T-helper 2 cell treated with Interferon-gamma antibody and Interleukin-4, amounts not matched to agents 5 μg/mL and 100 μg/mL, for 36 hours (primary cell): ENCODE results near the gene FBXO31.

ENCODE experiments used
- DNase-seq: peaks from one replicate; pipeline ENCODE4 v3.0.0; 2021; ENCODE audit warnings: low spot score
- H3K27ac Mint-ChIP-seq: one replicate; pipeline ENCODE4 v1.8.0; 2021; ENCODE audit warnings: mild to moderate bottlenecking, mixed read lengths
- H3K27me3 Mint-ChIP-seq: one replicate; pipeline ENCODE4 v1.8.0; 2021; ENCODE audit warnings: low read depth, mixed read lengths
- H3K36me3 Mint-ChIP-seq: one replicate; pipeline ENCODE4 v1.8.0; 2021; ENCODE audit warnings: low read depth, mixed read lengths
- H3K4me1 Mint-ChIP-seq: one replicate; pipeline ENCODE4 v1.8.0; 2021; ENCODE audit warnings: low read depth, mixed read lengths
- H3K4me3 Mint-ChIP-seq: one replicate; pipeline ENCODE4 v1.8.0; 2022; ENCODE audit warnings: mild to moderate bottlenecking, moderate library complexity, mixed read lengths
- H3K9me3 Mint-ChIP-seq: one replicate; pipeline ENCODE4 v1.8.0; 2021; ENCODE audit warnings: mixed read lengths

The FBXO31 gene

DNA sequence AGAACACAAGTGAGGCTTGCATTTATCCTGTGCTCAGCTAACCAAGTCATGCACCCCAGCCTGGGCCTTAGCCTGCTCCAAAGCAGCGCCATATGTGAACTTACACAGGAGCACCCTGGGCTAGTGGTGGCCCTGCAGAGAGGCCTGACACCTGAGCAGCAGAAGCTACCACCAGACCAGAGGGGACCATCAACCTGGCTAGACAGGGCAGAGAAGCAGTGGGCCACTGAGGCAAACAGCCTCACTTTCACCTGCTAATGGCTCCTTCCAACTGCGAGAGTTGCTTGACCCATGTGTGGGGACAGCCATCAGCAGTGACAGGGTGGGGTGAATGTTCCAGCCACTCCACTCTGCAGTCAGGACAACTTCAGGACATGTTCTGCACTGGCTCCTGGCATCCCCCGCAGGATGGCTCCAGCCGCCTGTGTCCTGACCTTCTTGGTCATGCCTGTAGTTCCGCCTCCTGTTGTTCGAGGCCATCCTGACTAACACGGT lies 63.5 kb downstream of the FBXO31 start:
- H3K4me3 Mint-ChIP-seq = no peak overlapping the region
- H3K36me3 Mint-ChIP-seq = peaks cover 15% of the 10 kb centered on the region
- no peaks in the 10 kb centered on the region for H3K9me3 Mint-ChIP-seq
- H3K27me3 Mint-ChIP-seq = no peaks in the 10 kb centered on the region
- peaks cover 16% of the 10 kb centered on the region for H3K4me1 Mint-ChIP-seq
- H3K27ac Mint-ChIP-seq = no peak overlapping the region
- DNase-seq = no peak

GRCh38 chr16:87319011-87319410 lies 64.6 kb downstream of the FBXO31 start:
- H3K27me3 Mint-ChIP-seq = no peaks in the 10 kb centered on the region
- peaks cover 15% of the 10 kb centered on the region for H3K36me3 Mint-ChIP-seq
- peak overlapping the region; percentile 97 for H3K4me3 Mint-ChIP-seq
- H3K9me3 Mint-ChIP-seq = no peaks in the 10 kb centered on the region
- DNase-seq = no peak
- H3K4me1 Mint-ChIP-seq = peaks cover 16% of the 10 kb centered on the region
- peak overlapping the region; percentile 100 for H3K27ac Mint-ChIP-seq

DNA sequence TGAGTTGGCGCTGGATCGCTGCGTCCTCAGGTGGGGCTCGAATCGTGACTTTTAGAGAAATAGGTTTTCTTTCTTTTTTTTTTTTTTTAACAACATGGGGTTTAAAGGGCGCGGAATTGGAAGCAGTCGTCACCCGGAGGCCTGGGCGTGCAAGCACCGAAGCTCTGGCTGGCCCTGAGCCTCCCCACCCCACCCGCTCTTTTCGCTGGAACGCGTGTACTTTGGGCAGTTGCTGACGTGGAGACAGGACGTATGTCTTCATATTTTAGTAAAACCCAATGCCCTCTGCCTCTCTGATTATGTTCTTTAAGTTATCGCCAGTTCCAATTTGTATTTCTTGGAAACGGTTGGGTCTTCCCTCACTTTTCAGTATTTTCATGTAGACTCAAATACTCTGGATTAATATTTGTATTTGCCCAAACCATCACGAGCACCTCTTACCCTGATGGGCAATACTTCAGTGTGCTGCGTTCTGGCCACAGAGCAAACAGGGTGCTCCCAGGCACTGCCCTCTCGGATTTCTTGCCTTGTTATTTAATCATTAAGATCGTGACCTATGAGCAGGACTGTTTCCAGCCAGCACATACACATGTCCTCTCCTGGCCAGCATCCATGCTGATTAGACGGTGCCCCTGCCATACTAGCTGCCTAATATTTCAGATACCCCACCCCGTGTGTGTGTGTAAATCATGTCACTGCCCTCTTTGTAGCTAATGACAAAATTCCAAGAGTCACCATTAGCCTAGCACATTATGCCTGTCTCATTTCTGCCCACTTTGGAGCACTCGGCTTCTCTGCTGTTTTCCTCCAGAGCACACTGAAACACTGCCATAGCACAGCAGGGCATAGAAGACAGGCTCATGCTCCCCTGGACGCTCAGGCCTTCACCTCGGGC lies 65.6 kb downstream of the FBXO31 start:
- DNase-seq = peak; percentile 33
- Mint-ChIP-seq H3K4me1 (peaks cover 16% of the 10 kb centered on the region), H3K4me3 (peak overlapping the region; percentile 97), H3K27me3 (no peaks in the 10 kb centered on the region), H3K27ac (peak overlapping the region; percentile 100), H3K36me3 (peaks cover 15% of the 10 kb centered on the region), H3K9me3 (no peaks in the 10 kb centered on the region)

DNA sequence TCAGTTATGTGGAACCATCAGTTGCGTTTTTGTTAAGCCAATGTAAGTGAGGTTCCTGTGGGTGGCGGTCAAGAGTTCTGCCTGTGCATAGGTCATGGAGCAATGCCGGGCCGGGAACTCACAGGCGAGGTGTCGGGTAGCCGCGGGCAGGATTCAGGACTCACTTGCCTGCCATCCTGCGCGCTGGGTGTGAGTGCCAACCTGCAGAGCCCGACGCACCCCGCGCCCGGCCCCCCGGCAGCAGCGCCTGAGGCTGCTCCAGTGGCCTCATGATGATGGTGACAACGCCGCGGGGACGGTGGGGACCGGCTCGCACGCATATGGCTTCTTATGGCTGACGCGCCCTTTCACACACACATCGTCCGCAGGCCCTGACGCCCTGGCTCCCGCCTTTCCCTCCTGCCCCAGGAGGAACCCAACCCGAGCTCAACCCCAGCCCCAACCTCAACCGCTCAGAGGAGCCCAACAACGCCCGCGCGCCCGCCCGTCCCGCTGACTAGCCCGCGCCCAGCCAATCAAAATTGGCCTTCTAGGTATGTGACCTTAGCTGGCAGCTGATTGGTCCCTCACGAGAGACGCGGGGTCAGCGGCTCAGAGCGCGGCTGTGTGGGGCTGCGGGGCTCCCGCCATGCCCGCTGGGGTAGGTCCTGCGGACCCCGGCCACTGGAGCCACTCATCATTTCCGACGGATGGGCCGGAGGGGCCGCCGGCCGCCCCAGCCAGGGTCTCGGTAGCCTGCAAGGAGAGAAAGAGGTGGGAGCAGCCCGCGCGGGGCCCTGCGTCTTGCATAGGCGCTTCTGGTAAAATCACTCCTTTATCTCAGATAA lies 66.4 kb downstream of the FBXO31 start, which contains the start of gene C16orf95:
C16orf95 (minus strand) TSS at position 470 of the 827 bp plus-strand sequence; CDS start at position 320, 150 bp downstream.
- H3K27ac Mint-ChIP-seq = peak within 1 kb of the TSS; percentile 100
- peak within 1 kb of the TSS; percentile 97 for H3K4me3 Mint-ChIP-seq
- H3K9me3 Mint-ChIP-seq = no peaks in the 10 kb centered on the region
- H3K4me1 Mint-ChIP-seq = peaks cover 16% of the 10 kb centered on the region
- H3K27me3 Mint-ChIP-seq = no peaks in the 10 kb centered on the region
- H3K36me3 Mint-ChIP-seq = peaks cover 15% of the 10 kb centered on the region
- peak; percentile 95 for DNase-seq

DNA sequence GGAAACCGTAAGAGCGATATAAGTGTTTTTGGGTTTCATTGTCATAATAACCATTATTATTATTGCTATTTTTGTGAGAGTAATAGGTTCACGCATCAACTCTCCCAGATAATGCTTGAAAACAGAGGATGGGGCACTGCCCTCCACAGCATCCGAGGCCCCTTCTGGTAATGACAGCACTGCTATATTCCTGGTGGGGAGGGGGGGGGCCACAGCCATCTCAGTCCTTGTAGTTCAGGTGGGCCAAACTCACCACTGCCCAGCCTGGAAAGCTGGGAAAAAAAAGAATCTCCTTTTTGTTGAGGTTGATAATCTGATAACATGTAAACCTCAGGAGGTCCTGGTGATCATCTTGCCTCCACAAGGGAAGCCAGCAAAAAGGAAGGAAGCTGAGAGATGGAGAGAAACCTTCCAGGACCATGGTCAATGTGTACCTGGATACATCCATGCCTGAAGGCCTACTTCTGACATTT lies 67.1 kb downstream of the FBXO31 start:
- no peaks in the 10 kb centered on the region for H3K9me3 Mint-ChIP-seq
- no peak for DNase-seq
- H3K4me1 Mint-ChIP-seq = peaks cover 16% of the 10 kb centered on the region
- H3K4me3 Mint-ChIP-seq = peak overlapping the region; percentile 97
- H3K27ac Mint-ChIP-seq = peak overlapping the region; percentile 100
- peaks cover 15% of the 10 kb centered on the region for H3K36me3 Mint-ChIP-seq
- no peaks in the 10 kb centered on the region for H3K27me3 Mint-ChIP-seq

GRCh38 chr16:87314990-87315420 lies 68.6 kb downstream of the FBXO31 start:
- Mint-ChIP-seq H3K4me1 (peaks cover 16% of the 10 kb centered on the region), H3K4me3 (no peak overlapping the region), H3K27me3 (no peaks in the 10 kb centered on the region), H3K27ac (no peak overlapping the region), H3K9me3 (no peaks in the 10 kb centered on the region), H3K36me3 (peaks cover 15% of the 10 kb centered on the region)
- no peak for DNase-seq

DNA sequence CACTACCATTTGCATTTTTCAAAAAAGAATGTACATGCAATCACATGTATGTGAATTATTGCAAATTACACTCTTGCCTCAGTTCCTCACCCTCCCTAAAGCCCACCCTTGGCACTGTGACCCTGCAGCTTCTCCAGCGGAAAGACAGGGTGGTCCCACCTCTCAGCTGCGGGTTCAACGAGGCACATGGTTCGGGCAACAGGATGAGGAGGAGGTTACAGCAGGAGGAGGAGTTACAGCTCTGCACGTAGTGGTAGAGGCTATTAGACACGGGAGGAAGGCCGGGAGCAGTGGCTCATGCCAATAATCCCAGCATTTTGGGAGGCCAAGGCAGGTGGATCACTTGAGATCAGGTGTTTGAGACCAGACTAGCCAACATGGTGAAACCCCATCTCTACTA lies 71.6 kb downstream of the FBXO31 start:
- Mint-ChIP-seq H3K4me1 (peaks cover 12% of the 10 kb centered on the region), H3K9me3 (peaks cover 3% of the 10 kb centered on the region), H3K4me3 (no peak overlapping the region), H3K36me3 (peaks cover 8% of the 10 kb centered on the region), H3K27me3 (no peaks in the 10 kb centered on the region), H3K27ac (no peak overlapping the region)
- DNase-seq = no peak

DNA sequence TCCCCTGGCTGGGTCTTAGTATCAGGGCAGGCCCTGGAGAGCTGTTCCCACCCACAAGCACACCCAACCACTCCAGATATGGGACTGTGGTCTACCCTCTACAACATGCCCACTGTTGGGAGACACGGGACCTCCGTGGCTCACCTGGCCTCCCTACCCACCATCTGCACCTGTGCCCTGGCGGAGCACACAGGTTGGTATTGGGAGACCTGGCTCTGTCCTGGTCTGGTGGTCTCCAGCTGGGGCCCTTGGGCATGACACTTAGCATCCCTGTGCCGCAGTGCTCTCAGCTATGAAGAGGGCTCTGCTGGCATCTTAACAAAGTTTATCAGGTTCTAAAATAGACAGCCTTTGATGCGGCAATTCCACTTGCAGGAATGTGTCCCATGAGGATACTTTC lies 72.2 kb downstream of the FBXO31 start:
- DNase-seq = no peak
- Mint-ChIP-seq H3K4me1 (peaks cover 8% of the 10 kb centered on the region), H3K27ac (no peak overlapping the region), H3K4me3 (no peak overlapping the region), H3K27me3 (no peaks in the 10 kb centered on the region), H3K36me3 (peaks cover 8% of the 10 kb centered on the region), H3K9me3 (peaks cover 3% of the 10 kb centered on the region)

DNA sequence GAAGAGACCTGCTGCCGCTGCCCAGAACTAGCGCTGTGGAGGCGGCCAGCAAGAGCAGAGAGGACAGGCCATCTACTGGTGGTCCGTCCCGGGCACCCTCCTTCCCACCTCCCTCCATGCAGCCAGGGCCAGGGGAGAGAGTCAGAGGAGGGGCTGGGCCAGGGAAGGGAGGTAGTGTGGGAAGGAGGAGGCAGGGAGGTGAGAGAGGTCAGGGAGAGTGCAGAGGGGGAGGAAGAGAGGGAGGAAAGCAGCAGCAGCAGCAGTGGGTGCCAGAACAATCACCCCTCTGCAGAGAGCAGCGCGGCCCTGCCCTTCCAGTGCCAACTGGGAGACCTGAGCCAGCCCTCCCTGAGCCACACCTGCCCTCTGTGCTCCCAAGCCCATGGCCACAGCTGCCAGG lies 73.0 kb downstream of the FBXO31 start:
- DNase-seq = no peak
- Mint-ChIP-seq H3K36me3 (peaks cover 8% of the 10 kb centered on the region), H3K27me3 (no peaks in the 10 kb centered on the region), H3K4me3 (no peak overlapping the region), H3K9me3 (peaks cover 3% of the 10 kb centered on the region), H3K4me1 (peaks cover 5% of the 10 kb centered on the region), H3K27ac (no peak overlapping the region)

DNA sequence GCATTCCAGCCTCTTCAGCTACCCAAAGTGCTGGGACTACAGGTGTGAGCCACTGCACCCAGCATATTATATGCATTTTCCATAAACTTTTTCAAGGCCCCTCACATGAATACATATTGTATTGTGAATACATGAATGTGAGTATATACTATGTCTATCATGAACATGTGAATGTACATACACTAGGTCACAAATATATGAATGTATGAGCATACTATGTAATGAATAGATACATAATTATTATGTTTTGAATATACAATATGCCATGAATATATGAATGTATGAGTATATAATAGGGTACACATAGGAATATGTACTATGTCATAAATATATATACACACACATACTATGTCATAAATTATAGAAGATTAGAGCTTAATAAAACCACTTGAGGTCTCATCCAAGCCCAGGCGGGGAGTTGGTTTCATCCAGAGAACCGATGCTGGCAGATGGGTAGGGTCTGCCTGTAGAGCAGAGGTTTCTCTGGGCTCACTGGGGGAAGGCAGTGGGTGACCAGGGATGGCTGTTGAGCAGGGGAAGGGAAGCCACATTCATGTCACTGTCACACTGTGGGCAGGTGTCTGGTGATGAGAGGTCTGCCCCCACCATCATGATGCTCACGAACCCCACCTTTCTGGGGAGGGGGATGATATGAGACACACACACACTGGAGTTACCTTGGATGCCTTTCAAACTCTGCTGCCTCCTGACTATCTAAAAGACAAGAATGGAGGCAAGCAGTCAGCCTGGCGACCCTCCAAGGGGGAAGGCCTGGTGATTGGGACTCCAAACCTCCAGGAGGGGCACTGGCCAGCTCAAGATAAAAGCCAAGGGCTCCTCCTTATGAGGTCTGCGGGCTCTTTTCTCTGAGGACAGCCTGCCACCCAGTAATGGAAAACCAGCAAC lies 73.7 kb downstream of the FBXO31 start:
- DNase-seq = no peak
- peaks cover 3% of the 10 kb centered on the region for H3K9me3 Mint-ChIP-seq
- H3K4me1 Mint-ChIP-seq = peaks cover 9% of the 10 kb centered on the region
- peak overlapping the region; percentile 70 for H3K27ac Mint-ChIP-seq
- H3K27me3 Mint-ChIP-seq = no peaks in the 10 kb centered on the region
- no peak overlapping the region for H3K4me3 Mint-ChIP-seq
- H3K36me3 Mint-ChIP-seq = peaks cover 8% of the 10 kb centered on the region

GRCh38 chr16:87308826-87309225 lies 74.8 kb downstream of the FBXO31 start:
- no peaks in the 10 kb centered on the region for H3K27me3 Mint-ChIP-seq
- peak; percentile 54 for DNase-seq
- peak overlapping the region; percentile 80 for H3K27ac Mint-ChIP-seq
- H3K4me3 Mint-ChIP-seq = peak overlapping the region; percentile 34
- peaks cover 18% of the 10 kb centered on the region for H3K4me1 Mint-ChIP-seq
- peaks cover 3% of the 10 kb centered on the region for H3K9me3 Mint-ChIP-seq
- peaks cover 9% of the 10 kb centered on the region for H3K36me3 Mint-ChIP-seq

DNA sequence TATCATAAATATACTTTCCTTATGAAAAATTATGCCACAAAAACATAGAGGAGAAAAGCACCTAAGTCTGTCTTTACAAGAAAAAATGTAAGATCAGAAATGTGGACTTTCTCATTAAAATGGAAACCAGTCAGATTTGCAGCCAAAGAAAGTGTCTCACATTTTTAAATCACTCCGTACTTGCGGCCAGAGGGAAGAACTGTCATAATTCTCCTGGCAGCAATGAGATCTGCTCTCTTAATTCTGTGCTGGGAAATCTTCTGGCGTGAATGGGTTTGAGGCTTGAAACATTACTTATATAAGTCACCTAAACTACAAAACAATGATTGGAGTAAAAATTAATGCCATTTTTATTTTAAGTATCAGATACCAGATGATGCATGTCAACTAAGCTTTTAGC lies 77.1 kb downstream of the FBXO31 start:
- Mint-ChIP-seq H3K36me3 (peaks cover 12% of the 10 kb centered on the region), H3K9me3 (peaks cover 3% of the 10 kb centered on the region), H3K27me3 (no peaks in the 10 kb centered on the region), H3K4me1 (peaks cover 27% of the 10 kb centered on the region), H3K27ac (no peak overlapping the region), H3K4me3 (no peak overlapping the region)
- DNase-seq = no peak
